Suppressor macrophage treated with lipopolysaccharide for 1 hour (primary cell): Measurements from ENCODE around the gene AMZ1.
A peak's percentile ranks its signal among the peaks of the same experiment; 100 is the strongest.

Experiments
- DNase-seq, 3 donors: peaks; one replicate each; pipeline ENCODE4 v3.0.0-alpha.2; 2020 to 2022

AMZ1 gene

GRCh38 chr7:2757361-2757903, 69.4 kb downstream of the AMZ1 start:
- DNase-seq = peak in 2 of 3 donors; percentile 27 to 44

- peak; percentile 90 to 98 (median 97) for DNase-seq
Observed at GRCh38 chr7:2757904-2758672, 70.1 kb downstream of the AMZ1 start.

GRCh38 chr7:2758673-2759616, 70.9 kb downstream of the AMZ1 start:
- no peak for DNase-seq

- no peak for DNase-seq
Observed at GRCh38 chr7:2759736-2760097, 71.7 kb downstream of the AMZ1 start.

GRCh38 chr7:2760098-2760889, 72.3 kb downstream of the AMZ1 start:
- peak; percentile 63 to 70 (median 64) for DNase-seq

GRCh38 chr7:2761131-2761624, 73.2 kb downstream of the AMZ1 start:
- no peak for DNase-seq

- no peak for DNase-seq
Observed at GRCh38 chr7:2761801-2762497, 73.9 kb downstream of the AMZ1 start.

GRCh38 chr7:2763597-2763996, 75.6 kb downstream of the AMZ1 start:
- no peak for DNase-seq

- no peak for DNase-seq
Observed at GRCh38 chr7:2764621-2765020, 76.6 kb downstream of the AMZ1 start.
